Trophoblast cell (in vitro differentiated cells and primary cell): Measurements from ENCODE around the gene CNOT6.

Experiments used
- DNase-seq, 2 donors: peaks; one replicate each; pipeline ENCODE4 v3.0.0-alpha.2; 2016
- H2AFZ ChIP-seq: 2 replicates; pipeline ENCODE4 v1.6.1; 2013; ENCODE audit warnings: low read length, moderate library complexity, mild to moderate bottlenecking; ENCODE audit not compliant: insufficient read depth, poor library complexity
- H2AK5ac ChIP-seq: 2 replicates; pipeline ENCODE4 v1.6.1; 2013; ENCODE audit warnings: mild to moderate bottlenecking, low read length
- H2BK120ac ChIP-seq: 2 replicates; pipeline ENCODE4 v1.6.1; 2013; ENCODE audit warnings: low read length, mild to moderate bottlenecking, moderate library complexity; ENCODE audit not compliant: insufficient read depth, poor library complexity
- H2BK12ac ChIP-seq: 2 replicates; pipeline ENCODE4 v1.6.1; 2013; ENCODE audit warnings: mild to moderate bottlenecking, low read length, moderate library complexity
- H2BK5ac ChIP-seq: 2 replicates; pipeline ENCODE4 v1.6.1; 2013; ENCODE audit warnings: low read length, low read depth, moderate library complexity, mild to moderate bottlenecking; ENCODE audit not compliant: poor library complexity
- H3K14ac ChIP-seq: 2 replicates; pipeline ENCODE4 v1.6.1; 2013; ENCODE audit warnings: mild to moderate bottlenecking, low read length
- H3K18ac ChIP-seq: 2 replicates; pipeline ENCODE4 v1.6.1; 2013; ENCODE audit warnings: mild to moderate bottlenecking, low read length
- H3K23ac ChIP-seq: 2 replicates; pipeline ENCODE4 v1.6.1; 2013; ENCODE audit warnings: low read length
- H3K27ac ChIP-seq: 2 replicates; pipeline ENCODE4 v1.5.1; 2013; ENCODE audit warnings: low read depth, mild to moderate bottlenecking, inconsistent platforms, low read length, moderate library complexity
- H3K27me3 ChIP-seq: 2 replicates; pipeline ENCODE4 v1.6.1; 2013; ENCODE audit warnings: inconsistent platforms, mild to moderate bottlenecking, low read length, moderate library complexity; ENCODE audit not compliant: insufficient read depth
- H3K36me3 ChIP-seq, 2 experiments: 1 replicate in 1 of 2; 2 replicates in 1 of 2; pipeline ENCODE4 v1.6.1; 2013; ENCODE audit warnings: low read length in 2 of 2, mild to moderate bottlenecking in 2 of 2, moderate library complexity in 1 of 2; ENCODE audit not compliant: insufficient read depth in 2 of 2, control insufficient read depth in 1 of 2
- H3K4ac ChIP-seq: 2 replicates; pipeline ENCODE4 v1.6.1; 2013; ENCODE audit warnings: low read depth, mild to moderate bottlenecking, low read length, moderate library complexity
- H3K4me1 ChIP-seq, 2 experiments: 1 replicate in 1 of 2; 2 replicates in 1 of 2; pipeline ENCODE4 v1.6.1; 2013; ENCODE audit warnings: low read length in 2 of 2, mild to moderate bottlenecking in 2 of 2, moderate library complexity in 1 of 2; ENCODE audit not compliant: insufficient read depth in 2 of 2, control insufficient read depth in 1 of 2
- H3K4me2 ChIP-seq: 2 replicates; pipeline ENCODE4 v1.6.1; 2013; ENCODE audit warnings: inconsistent platforms, mild to moderate bottlenecking, low read length, moderate library complexity
- H3K4me3 ChIP-seq: 2 replicates; pipeline ENCODE4 v1.5.1; 2013; ENCODE audit warnings: mild to moderate bottlenecking, low read depth, low read length, inconsistent platforms
- H3K79me1 ChIP-seq: one replicate; pipeline ENCODE4 v1.6.1; 2013; ENCODE audit warnings: low read length
- H3K79me2 ChIP-seq: 2 replicates; pipeline ENCODE4 v1.6.1; 2013; ENCODE audit warnings: low read length, mild to moderate bottlenecking; ENCODE audit not compliant: control insufficient read depth, insufficient read depth, poor library complexity
- H3K9ac ChIP-seq: 2 replicates; pipeline ENCODE4 v1.6.1; 2013; ENCODE audit warnings: mild to moderate bottlenecking, low read length
- H3K9me3 ChIP-seq: 2 replicates; pipeline ENCODE4 v1.6.1; 2013; ENCODE audit warnings: low read depth, mild to moderate bottlenecking, control low read depth, inconsistent platforms, low read length; ENCODE audit not compliant: insufficient read depth
- H4K12ac ChIP-seq: 2 replicates; pipeline ENCODE4 v1.6.1; 2013; ENCODE audit warnings: low read depth, mild to moderate bottlenecking, low read length, moderate library complexity
- H4K8ac ChIP-seq: 2 replicates; pipeline ENCODE4 v1.6.1; 2013; ENCODE audit warnings: low read depth, mild to moderate bottlenecking, low read length, moderate library complexity
- H4K91ac ChIP-seq: one replicate; pipeline ENCODE4 v1.6.1; 2013; ENCODE audit warnings: low read depth, mild to moderate bottlenecking, low read length, moderate library complexity
- WGBS: extraction: QIAGEN DNeasy Blood & Tissue Kit; methylation state at CpG from one replicate; pipeline ENCODE4 v1.1.7; 2013; ENCODE audit warnings: missing lambda C conversion rate; ENCODE audit not compliant: insufficient read length, insufficient coverage; ENCODE audit errors: extremely low coverage; 5-methylcytosine and 5-hydroxymethylcytosine counted together

CNOT6 gene

DNA sequence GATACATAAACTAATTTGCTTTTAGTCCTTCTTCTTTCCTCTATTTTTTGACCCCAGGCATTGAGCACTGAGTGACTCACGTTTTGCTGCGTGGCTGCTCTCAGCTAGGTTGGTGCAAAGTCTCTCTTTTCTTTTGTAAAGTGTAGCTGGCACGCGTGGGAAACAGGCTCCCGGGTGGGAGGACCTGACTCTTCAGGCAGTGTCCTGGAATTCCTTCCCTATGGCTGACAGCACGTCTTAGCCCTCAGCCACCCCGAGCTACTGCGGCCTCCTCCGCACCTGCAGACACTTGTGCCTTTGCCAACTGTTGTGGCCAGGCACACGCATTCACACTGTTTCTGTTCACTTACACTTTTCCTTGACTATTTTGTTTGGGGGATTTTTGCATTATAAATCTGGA, 98.0 kb downstream of the CNOT6 start:
- no peak overlapping the region for H3K4me2 ChIP-seq

DNA sequence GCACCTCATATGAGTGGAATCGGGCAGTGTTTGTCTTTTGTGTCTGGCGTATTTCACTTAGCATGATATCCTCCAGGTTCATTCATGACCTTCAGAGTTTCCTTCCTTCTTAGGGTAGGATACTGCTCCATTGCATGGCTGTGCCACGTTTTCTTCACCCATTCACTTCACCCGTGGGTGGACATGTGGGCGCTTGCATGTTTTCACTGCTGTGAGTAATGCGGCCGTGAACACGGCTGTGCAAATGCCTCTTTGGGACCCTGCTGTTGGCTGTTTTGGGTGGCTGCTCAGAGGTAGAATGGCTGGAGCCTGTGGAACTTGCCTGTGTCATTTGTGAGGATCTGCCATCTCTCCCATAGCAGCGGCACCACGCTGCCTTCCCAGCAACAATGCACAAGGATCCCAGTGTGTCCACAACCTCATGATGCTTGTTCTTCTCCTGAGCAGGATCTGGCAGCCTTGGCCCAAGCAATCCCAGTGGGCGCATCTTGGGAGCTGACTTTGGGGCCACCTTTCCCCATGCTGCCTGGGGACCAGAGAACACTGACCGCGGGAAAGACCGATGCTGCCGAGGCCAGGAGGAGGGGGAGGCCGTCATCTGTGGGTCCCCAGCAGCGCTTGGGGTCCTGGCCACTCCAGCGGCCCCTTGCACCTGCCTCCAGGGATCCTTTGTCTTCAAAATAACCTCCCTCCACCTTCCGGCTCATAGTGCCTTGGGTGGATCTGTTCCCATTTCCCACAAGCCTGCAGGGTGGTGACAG, 99.4 kb downstream of the CNOT6 start:
- H3K4me3 ChIP-seq: peak overlapping the region; percentile 10
- H3K4ac ChIP-seq: no peak overlapping the region
- H3K9ac ChIP-seq: no peak overlapping the region
- no peaks in the 10 kb centered on the region for H3K79me1 ChIP-seq
- no peak overlapping the region for H4K12ac ChIP-seq
- no peak overlapping the region for H2BK12ac ChIP-seq
- H4K8ac ChIP-seq: no peak overlapping the region
- H4K91ac ChIP-seq: no peak overlapping the region
- no peak overlapping the region for H2BK120ac ChIP-seq
- H3K27me3 ChIP-seq: peaks cover 20% of the 10 kb centered on the region
- peaks cover 2% of the 10 kb centered on the region for H3K9me3 ChIP-seq
- H3K4me2 ChIP-seq: no peak overlapping the region
- H2AFZ ChIP-seq: no peak overlapping the region
- DNase-seq: no peak
- H3K79me2 ChIP-seq: no peaks in the 10 kb centered on the region
- no CpG with 5 or more reads among the region's 19 CpGs for WGBS
- H3K36me3 ChIP-seq: no peaks in the 10 kb centered on the region
- no peak overlapping the region for H3K23ac ChIP-seq
- no peak overlapping the region for H3K14ac ChIP-seq
- H3K4me1 ChIP-seq: peaks cover 0 to 8% of the 10 kb centered on the region in 2 experiments
- no peak overlapping the region for H3K27ac ChIP-seq
- H2AK5ac ChIP-seq: no peak overlapping the region
- H2BK5ac ChIP-seq: no peak overlapping the region
- H3K18ac ChIP-seq: no peak overlapping the region

More for the DNA sequence above, 98.0 kb downstream of the CNOT6 start:
- Histone ChIP-seq H4K8ac (no peak overlapping the region), H2AK5ac (no peak overlapping the region), H3K27ac (no peak overlapping the region), H3K4me3 (no peak overlapping the region), H3K14ac (no peak overlapping the region), H3K9me3 (peaks cover 2% of the 10 kb centered on the region), H3K36me3 (no peaks in the 10 kb centered on the region), H3K4me1 (peaks cover 0 to 8% of the 10 kb centered on the region in 2 experiments), H3K23ac (no peak overlapping the region), H2BK12ac (no peak overlapping the region), H2BK5ac (no peak overlapping the region), H3K9ac (no peak overlapping the region), H3K4ac (no peak overlapping the region), H2AFZ (no peak overlapping the region), H3K18ac (no peak overlapping the region), H3K79me1 (no peaks in the 10 kb centered on the region), H3K79me2 (no peaks in the 10 kb centered on the region), H2BK120ac (no peak overlapping the region), H4K12ac (no peak overlapping the region), H3K27me3 (peaks cover 20% of the 10 kb centered on the region), H4K91ac (no peak overlapping the region)
- DNase-seq: no peak
- WGBS: no CpG with 5 or more reads among the region's 10 CpGs

DNA sequence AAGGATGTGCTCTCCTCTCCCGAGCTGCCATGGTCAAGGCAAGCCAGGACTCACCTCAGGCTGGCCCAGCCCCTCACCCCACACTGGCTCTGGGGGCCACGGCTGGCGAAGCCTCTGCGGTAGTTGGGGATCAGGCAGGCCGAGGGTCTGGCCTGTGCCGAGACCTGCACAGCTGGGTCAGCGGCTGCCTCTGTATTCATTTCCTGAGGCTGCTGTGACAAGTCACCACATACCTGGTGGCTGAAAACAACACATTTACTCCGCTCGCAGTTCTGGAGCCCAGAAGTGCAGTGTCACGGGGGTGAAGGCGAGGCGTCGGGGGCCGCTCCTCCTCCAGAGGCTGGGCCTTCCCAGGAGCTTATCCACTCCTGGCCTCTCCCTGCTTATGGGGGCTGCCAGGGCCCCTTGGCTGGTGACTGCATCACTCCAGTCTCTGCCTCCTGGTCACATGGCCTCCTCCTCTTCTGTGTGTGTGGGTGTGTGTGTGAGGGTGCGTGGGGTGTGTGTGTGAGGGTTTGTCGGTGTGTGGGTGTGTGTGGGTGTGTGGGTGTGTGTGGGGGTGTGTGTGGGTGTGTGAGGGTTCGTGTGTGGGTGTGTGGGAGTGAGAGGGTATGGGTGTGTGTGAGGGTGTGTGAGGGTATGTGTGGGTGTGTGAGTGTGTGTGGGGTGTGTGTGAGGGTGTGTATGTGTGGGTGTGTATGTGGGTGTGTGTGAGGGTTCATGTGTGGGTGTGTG, 100.3 kb downstream of the CNOT6 start:
- Histone ChIP-seq H4K12ac (no peak overlapping the region), H3K79me2 (no peaks in the 10 kb centered on the region), H3K14ac (no peak overlapping the region), H2BK5ac (no peak overlapping the region), H3K4me1 (peaks cover 0 to 8% of the 10 kb centered on the region in 2 experiments), H2AK5ac (no peak overlapping the region), H3K23ac (no peak overlapping the region), H3K4me2 (no peak overlapping the region), H2BK12ac (no peak overlapping the region), H3K36me3 (no peaks in the 10 kb centered on the region), H2BK120ac (no peak overlapping the region), H3K4me3 (no peak overlapping the region), H4K91ac (no peak overlapping the region), H3K79me1 (no peaks in the 10 kb centered on the region), H2AFZ (no peak overlapping the region), H3K9ac (no peak overlapping the region), H3K27me3 (peaks cover 20% of the 10 kb centered on the region), H3K9me3 (peaks cover 2% of the 10 kb centered on the region), H3K18ac (no peak overlapping the region), H4K8ac (no peak overlapping the region), H3K27ac (no peak overlapping the region), H3K4ac (no peak overlapping the region)
- no CpG with 5 or more reads among the region's 17 CpGs for WGBS
- no peak for DNase-seq

DNA sequence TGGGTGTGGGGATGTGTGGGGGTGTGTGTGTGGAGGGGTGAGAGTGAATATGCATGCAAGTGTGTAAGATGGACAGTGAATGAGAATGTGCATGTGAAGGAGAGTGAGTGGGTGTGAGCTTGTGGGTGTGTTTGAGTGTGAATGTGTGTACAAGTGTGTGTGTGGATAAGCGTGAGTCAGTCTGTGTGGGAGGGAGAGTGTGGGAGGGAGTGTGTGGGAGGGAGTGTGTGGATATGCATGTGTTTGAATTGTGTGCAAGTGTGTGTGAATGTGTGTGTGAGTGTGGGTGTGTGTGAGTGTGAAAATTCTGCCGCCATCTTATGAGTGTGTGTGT, 100.8 kb downstream of the CNOT6 start:
- Histone ChIP-seq H3K4me3 (no peak overlapping the region), H2BK12ac (no peak overlapping the region), H2BK120ac (no peak overlapping the region), H2AK5ac (no peak overlapping the region), H3K79me1 (no peaks in the 10 kb centered on the region), H3K18ac (no peak overlapping the region), H2BK5ac (no peak overlapping the region), H3K14ac (no peak overlapping the region), H3K23ac (no peak overlapping the region), H3K79me2 (no peaks in the 10 kb centered on the region), H3K4me2 (no peak overlapping the region), H3K4ac (no peak overlapping the region), H4K12ac (no peak overlapping the region), H4K8ac (no peak overlapping the region), H2AFZ (no peak overlapping the region), H3K9me3 (peaks cover 2% of the 10 kb centered on the region), H3K27ac (no peak overlapping the region), H3K27me3 (peaks cover 17% of the 10 kb centered on the region), H3K4me1 (peaks cover 0 to 8% of the 10 kb centered on the region in 2 experiments), H4K91ac (no peak overlapping the region), H3K36me3 (no peaks in the 10 kb centered on the region), H3K9ac (no peak overlapping the region)
- WGBS: 100% methylated on average over 1 of the region's 2 CpGs
- no peak for DNase-seq
